HL-60 (cell line): Measurements from ENCODE around the gene MYL7.

Experiments used
- DNase-seq, 2 experiments: peaks; one replicate each; pipeline ENCODE4 v3.0.0-alpha.2; 2010 to 2020; ENCODE audit warnings: low read depth in 1 of 2, low spot score in 1 of 2
- H3K27ac ChIP-seq: fragments of 250-450 bp; sonication (Bioruptor Pico); replicated peaks from 2 replicates; pipeline ENCODE4 v1.5.1; 2020; ENCODE audit warnings: mild to moderate bottlenecking, moderate library complexity
- H3K27me3 ChIP-seq: fragments of 250-450 bp; sonication (Bioruptor Pico); 2 replicates; pipeline ENCODE4 v1.5.1; 2021; ENCODE audit warnings: mild to moderate bottlenecking, moderate library complexity; ENCODE audit not compliant: insufficient read depth, poor library complexity, severe bottlenecking
- H3K4me3 ChIP-seq: replicated peaks from 2 replicates; pipeline ENCODE4 v1.5.1; 2011; ENCODE audit warnings: mild to moderate bottlenecking, control low read depth, low read length; ENCODE audit not compliant: insufficient read depth
- GABPA ChIP-seq: IDR thresholded peaks from 2 replicates; pipeline ENCODE4 v1.6.1; 2012; ENCODE audit warnings: low read depth
- POLR2AphosphoS5 ChIP-seq: IDR thresholded peaks from 2 replicates; pipeline ENCODE4 v1.6.1; 2012; ENCODE audit warnings: low read depth
- REST ChIP-seq: IDR thresholded peaks from 2 replicates; pipeline ENCODE4 v1.6.1; 2012; ENCODE audit warnings: low read depth; ENCODE audit not compliant: insufficient replicate concordance
- SPI1 ChIP-seq: IDR thresholded peaks from 2 replicates; pipeline ENCODE4 v1.6.1; 2012; ENCODE audit warnings: low read depth, mild to moderate bottlenecking, borderline replicate concordance
- TF ChIP-seq, protein P1 (sequence below): IDR thresholded peaks from one replicate; pipeline ENCODE4 v1.5.1; 2011; ENCODE audit warnings: low read length, control low read depth, inconsistent platforms; ENCODE audit not compliant: insufficient read depth

The MYL7 gene

DNA sequence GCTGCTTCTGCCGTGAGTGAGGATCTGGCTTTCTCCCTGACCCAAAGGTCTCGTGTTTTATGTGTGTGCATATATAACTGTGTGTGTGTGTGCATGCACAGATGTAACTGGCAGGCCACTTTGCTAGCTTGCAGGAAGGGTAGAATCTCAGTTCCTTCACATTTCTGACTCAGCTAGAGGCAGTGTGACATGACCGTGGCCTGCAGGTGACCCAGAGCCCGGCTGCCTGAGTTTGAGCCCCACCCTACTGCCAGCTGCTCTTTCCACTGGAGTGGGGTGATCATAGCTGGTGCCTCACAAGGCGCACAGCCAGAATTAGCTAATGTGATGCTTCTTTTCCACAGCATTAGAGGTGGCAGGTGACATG lies 9.3 kb upstream of the MYL7 start:
- Histone ChIP-seq H3K27me3 (peaks cover 4% of the 10 kb centered on the region), H3K4me3 (no peak overlapping the region), H3K27ac (no peak overlapping the region)
- TF ChIP-seq POLR2AphosphoS5 (no peak), SPI1 (no peak), REST (no peak), GABPA (no peak)
- TF ChIP-seq, protein P1, sequence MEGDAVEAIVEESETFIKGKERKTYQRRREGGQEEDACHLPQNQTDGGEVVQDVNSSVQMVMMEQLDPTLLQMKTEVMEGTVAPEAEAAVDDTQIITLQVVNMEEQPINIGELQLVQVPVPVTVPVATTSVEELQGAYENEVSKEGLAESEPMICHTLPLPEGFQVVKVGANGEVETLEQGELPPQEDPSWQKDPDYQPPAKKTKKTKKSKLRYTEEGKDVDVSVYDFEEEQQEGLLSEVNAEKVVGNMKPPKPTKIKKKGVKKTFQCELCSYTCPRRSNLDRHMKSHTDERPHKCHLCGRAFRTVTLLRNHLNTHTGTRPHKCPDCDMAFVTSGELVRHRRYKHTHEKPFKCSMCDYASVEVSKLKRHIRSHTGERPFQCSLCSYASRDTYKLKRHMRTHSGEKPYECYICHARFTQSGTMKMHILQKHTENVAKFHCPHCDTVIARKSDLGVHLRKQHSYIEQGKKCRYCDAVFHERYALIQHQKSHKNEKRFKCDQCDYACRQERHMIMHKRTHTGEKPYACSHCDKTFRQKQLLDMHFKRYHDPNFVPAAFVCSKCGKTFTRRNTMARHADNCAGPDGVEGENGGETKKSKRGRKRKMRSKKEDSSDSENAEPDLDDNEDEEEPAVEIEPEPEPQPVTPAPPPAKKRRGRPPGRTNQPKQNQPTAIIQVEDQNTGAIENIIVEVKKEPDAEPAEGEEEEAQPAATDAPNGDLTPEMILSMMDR, result no peak
- DNase-seq, result no peak

DNA sequence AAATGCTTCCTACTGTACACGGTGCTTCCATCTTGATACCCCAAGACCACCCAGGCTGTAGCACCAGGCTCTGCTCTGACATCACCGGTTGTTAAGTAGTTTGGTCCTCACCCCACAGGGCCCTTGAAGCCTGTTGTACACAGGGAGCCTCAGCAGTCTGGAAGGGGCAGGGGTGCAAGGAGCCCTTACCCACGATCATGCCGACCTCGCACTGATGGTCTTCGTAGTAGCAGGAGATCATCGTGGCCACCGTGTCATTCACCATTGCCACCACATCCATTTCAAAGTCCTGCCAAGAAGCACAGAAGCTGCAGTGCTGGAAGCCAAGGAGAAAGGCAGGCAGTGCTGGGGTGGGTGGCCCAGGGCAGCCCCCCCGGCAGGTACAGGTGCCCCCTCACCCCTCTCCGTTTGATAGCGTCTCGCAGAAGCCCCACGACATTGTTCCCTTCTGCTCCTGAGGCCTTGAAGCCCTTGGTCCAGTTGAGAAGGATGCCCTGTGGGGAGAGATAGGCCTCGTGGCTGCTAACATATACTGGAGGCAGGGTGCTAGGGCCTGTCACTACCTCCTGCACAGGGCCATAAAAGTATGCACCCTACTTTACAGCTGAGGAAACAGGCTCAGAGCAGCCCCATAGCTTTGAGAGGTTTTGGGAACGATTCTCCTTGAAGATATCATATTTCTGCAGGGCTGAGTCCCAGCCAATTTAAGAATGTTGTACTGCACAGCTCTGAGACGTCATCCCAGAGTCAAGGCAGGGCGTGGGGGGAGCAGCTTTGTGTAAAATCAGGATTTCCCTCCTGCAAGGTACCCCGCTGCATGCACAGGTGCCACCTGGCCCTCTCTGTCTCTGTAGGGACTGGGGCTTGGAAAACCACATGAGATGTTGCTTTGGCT lies 8.7 kb upstream of the MYL7 start:
- H3K27ac ChIP-seq, result no peak overlapping the region
- no peak overlapping the region for H3K4me3 ChIP-seq
- peaks cover 6% of the 10 kb centered on the region for H3K27me3 ChIP-seq
- TF ChIP-seq SPI1 (no peak), GABPA (no peak), REST (no peak), POLR2AphosphoS5 (no peak)
- TF ChIP-seq, protein P1, result no peak
- no peak for DNase-seq

DNA sequence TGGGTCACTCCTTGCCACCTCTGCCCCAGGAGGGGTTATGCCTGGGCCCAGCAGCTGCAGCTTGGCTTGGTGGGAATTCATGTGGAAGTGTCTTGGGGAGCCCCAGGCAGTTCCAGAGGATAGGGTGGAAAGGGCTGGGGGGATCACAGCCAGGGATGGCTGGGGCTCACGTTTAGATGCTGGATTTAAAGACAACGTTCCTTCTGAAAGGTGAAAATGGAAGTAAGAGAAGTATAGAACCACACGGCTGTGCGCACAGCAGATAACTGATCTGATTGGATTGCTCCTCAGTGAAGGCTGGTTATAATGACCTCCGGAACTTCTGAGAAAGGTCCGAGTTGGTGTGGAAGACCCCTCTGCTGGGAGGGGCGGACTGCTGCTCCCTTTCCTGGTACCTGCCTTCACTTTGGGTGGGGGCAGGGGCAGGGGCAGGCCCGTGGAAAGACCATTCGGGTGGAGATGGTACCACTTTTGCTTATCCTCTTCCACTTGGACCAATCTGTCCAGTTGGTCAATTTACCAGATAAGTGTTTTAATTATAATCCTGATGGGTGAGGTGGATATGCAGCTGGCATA lies 7.9 kb upstream of the MYL7 start:
- TF ChIP-seq POLR2AphosphoS5 (no peak), GABPA (no peak), SPI1 (no peak), REST (no peak)
- TF ChIP-seq, protein P1, result no peak
- Histone ChIP-seq H3K27ac (no peak overlapping the region), H3K27me3 (peaks cover 6% of the 10 kb centered on the region), H3K4me3 (no peak overlapping the region)
- DNase-seq, result no peak
